Dermis blood vessel endothelial cell (primary cell): ENCODE results near the gene CCNK. TPM values are rescaled to one million over a fixed set of nuclear protein-coding genes. Genes with fewer than 3 reads are reported as not detected.

Source experiments
- DNase-seq: peaks from one replicate; pipeline ENCODE4 v3.0.0; 2010
- total RNA-seq: library from RNA; depleted of rRNA; stranded (reverse); fragments of >200 nt; gene quantifications from 2 replicates; pipeline ENCODE4 v1.2.3, GENCODE V29; 2014

CCNK gene
- total RNA-seq, 1 donor from 2014 or later, result 25.7 TPM

- no peak for DNase-seq
Measured at GRCh38 chr14:99521176-99522024, 40.2 kb downstream of the CCNK start.

GRCh38 chr14:99522025-99522401 lies 40.8 kb downstream of the CCNK start:
- DNase-seq, result no peak

GRCh38 chr14:99522457-99522891 lies 41.3 kb downstream of the CCNK start:
- peak; percentile 59 for DNase-seq

- no peak for DNase-seq
Measured at GRCh38 chr14:99522934-99523703, 41.9 kb downstream of the CCNK start.

- no peak for DNase-seq
Measured at GRCh38 chr14:99523704-99524055, 42.5 kb downstream of the CCNK start.

- DNase-seq, result peak; percentile 40
Measured at GRCh38 chr14:99524091-99524661, 43.0 kb downstream of the CCNK start.

- peak; percentile 62 for DNase-seq
Measured at GRCh38 chr14:99524804-99525698, 43.8 kb downstream of the CCNK start.

GRCh38 chr14:99525699-99526080 lies 44.5 kb downstream of the CCNK start:
- DNase-seq, result no peak

- no peak for DNase-seq
Measured at GRCh38 chr14:99527026-99527425, 45.8 kb downstream of the CCNK start.

- DNase-seq, result no peak
Measured at GRCh38 chr14:99527427-99528076, 46.3 kb downstream of the CCNK start.

GRCh38 chr14:99529899-99530298 lies 48.7 kb downstream of the CCNK start:
- DNase-seq, result peak; percentile 82

- peak; percentile 35 for DNase-seq
Measured at GRCh38 chr14:99530407-99531155, 49.4 kb downstream of the CCNK start.

- peak; percentile 92 for DNase-seq
Measured at GRCh38 chr14:99531251-99532096, 50.3 kb downstream of the CCNK start.

GRCh38 chr14:99532310-99532709 lies 51.1 kb downstream of the CCNK start:
- DNase-seq, result no peak

GRCh38 chr14:99534333-99534732 lies 53.1 kb downstream of the CCNK start:
- DNase-seq, result no peak

- no peak for DNase-seq
Measured at GRCh38 chr14:99534863-99535262, 53.7 kb downstream of the CCNK start.

GRCh38 chr14:99535448-99535847 lies 54.2 kb downstream of the CCNK start:
- DNase-seq, result no peak

GRCh38 chr14:99535908-99536778 lies 54.9 kb downstream of the CCNK start:
- no peak for DNase-seq

GRCh38 chr14:99537399-99537798 lies 56.2 kb downstream of the CCNK start:
- peak; percentile 72 for DNase-seq
